SU-DHL-6 (cell line): ENCODE results near the gene DENND6B.

Experiments used
- H2AFZ ChIP-seq: fragments of 200-600 bp; sonication (generic); 2 replicates; pipeline ENCODE4 v1.6.1; 2014; ENCODE audit warnings: low read depth, mild to moderate bottlenecking, moderate library complexity, mixed read lengths, antibody characterized with exemption, low read length; ENCODE audit not compliant: severe bottlenecking
- H3F3A ChIP-seq: fragments of 200-600 bp; shearing (Covaris generic); 2 replicates; pipeline ENCODE4 v1.6.0; 2016; ENCODE audit warnings: antibody characterized with exemption, mild to moderate bottlenecking; ENCODE audit not compliant: insufficient read depth
- H3K27ac ChIP-seq: fragments of 200-600 bp; sonication (generic); 2 replicates; pipeline ENCODE4 v1.5.1; 2016; ENCODE audit warnings: low read depth, mild to moderate bottlenecking, low read length, moderate library complexity, mixed read lengths
- H3K27me3 ChIP-seq: fragments of 200-600 bp; sonication (generic), shearing (Covaris generic); 2 replicates; pipeline ENCODE4 v1.6.0; 2014; ENCODE audit warnings: mild to moderate bottlenecking, low read length
- H3K36me3 ChIP-seq: fragments of 200-600 bp; sonication (generic); 2 replicates; pipeline ENCODE4 v1.6.1; 2014; ENCODE audit warnings: mild to moderate bottlenecking, low read length, mixed read lengths
- H3K4me2 ChIP-seq: fragments of 300-600, 200-600 bp; shearing (Covaris generic), sonication (generic); 2 replicates; pipeline ENCODE4 v1.6.0; 2014; ENCODE audit warnings: low read length, low read depth, mild to moderate bottlenecking; ENCODE audit not compliant: poor library complexity, severe bottlenecking
- H3K4me3 ChIP-seq: fragments of 200-600 bp; sonication (generic); 2 replicates; pipeline ENCODE4 v1.5.1; 2014; ENCODE audit warnings: antibody characterized with exemption, low read length, mild to moderate bottlenecking, mixed read lengths; ENCODE audit not compliant: insufficient read depth, poor library complexity, severe bottlenecking
- H3K79me2 ChIP-seq: fragments of 200-600 bp; sonication (generic); 2 replicates; pipeline ENCODE4 v1.6.1; 2014; ENCODE audit warnings: mild to moderate bottlenecking, low read length, moderate library complexity; ENCODE audit not compliant: insufficient read depth
- H3K9ac ChIP-seq: fragments of 200-600 bp; sonication (generic); 2 replicates; pipeline ENCODE4 v1.7.0; 2014; ENCODE audit warnings: mild to moderate bottlenecking, low read length
- H3K9me2 ChIP-seq: fragments of 200-600 bp; sonication (generic); replicated peaks from 2 replicates; pipeline ENCODE4 v1.6.1; 2014; ENCODE audit warnings: low read length; ENCODE audit not compliant: insufficient read depth
- H3K9me3 ChIP-seq: fragments of 200-600 bp; sonication (generic); 2 replicates; pipeline ENCODE4 v1.6.1; 2014; ENCODE audit warnings: low read length, mixed read lengths; ENCODE audit not compliant: insufficient read depth
- H4K20me1 ChIP-seq: fragments of 200-600 bp; sonication (generic); 2 replicates; pipeline ENCODE4 v1.6.1; 2014; ENCODE audit warnings: low read depth, mild to moderate bottlenecking, antibody characterized with exemption, low read length, moderate library complexity, mixed read lengths
- CTCF ChIP-seq: fragments of 200-600 bp; sonication (generic); IDR thresholded peaks from one replicate; pipeline ENCODE4 v1.5.1; 2017; ENCODE audit warnings: antibody characterized with exemption, mild to moderate bottlenecking, low read length, moderate library complexity; ENCODE audit not compliant: insufficient read depth, poor library complexity, severe bottlenecking
- EZH2phosphoT487 ChIP-seq: fragments of 200-600 bp; sonication (generic), shearing (Covaris generic); conservative IDR thresholded peaks from 2 replicates; pipeline ENCODE4 v1.6.1; 2018; ENCODE audit warnings: mild to moderate bottlenecking, antibody characterized with exemption, low read length, moderate library complexity, mixed read lengths

DENND6B gene

DNA sequence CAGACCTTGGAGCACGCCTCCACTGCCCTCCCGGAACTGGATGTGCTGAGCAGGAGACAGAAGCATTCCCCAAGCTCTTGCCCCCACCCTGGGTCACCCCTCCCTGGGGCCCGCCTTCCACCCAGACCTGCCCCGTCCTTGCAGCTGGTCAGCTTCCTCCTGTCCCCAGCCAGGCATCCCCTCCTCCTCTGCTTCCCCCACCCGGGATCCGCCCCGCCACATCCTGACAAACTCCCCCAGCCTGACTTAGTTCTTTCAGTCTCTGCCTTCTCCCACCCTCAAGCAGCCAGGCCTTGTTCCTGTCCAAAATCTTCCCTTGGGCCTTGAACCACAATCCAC lies 18.2 kb downstream of the DENND6B start:
- TF ChIP-seq CTCF (no peak), EZH2phosphoT487 (no peak)
- H3K4me2 ChIP-seq: no peak overlapping the region

DNA sequence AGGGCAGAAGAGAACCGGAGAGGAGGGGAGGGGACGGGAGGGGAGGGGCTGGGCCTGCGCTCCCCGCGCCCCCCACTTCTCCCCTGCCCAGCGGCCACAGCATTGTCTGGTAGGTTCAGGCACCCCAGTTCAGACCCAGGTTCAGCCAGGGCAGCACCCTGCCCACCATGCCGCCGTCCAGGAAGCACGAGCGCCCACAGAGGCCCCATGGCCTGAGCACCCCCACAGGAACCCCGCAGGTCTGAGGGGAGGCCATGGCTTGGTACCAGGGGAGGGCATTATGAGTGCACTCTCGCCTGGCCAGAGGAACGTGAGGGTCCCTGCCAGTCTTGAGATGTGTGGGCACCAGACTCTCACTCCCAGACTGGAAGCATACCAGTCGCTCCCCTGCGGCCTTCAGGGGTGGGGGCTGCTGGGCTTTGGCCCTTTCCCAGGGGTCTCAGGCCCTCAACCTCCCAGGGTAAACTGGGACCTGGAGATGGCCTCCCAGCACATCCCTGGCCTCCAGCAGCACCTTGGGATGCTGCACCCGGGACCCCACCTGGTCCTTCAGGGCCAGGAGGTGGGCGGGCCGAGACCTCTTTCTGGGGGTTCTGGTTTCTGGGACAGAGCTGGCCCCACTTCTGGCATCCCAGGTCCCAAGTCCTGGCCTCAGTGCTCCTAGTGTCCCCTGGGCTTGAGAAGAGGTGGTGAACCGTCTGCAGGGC lies 18.8 kb downstream of the DENND6B start:
- H2AFZ ChIP-seq: no peak overlapping the region
- no peak overlapping the region for H3K4me3 ChIP-seq
- no peak overlapping the region for H3K4me2 ChIP-seq
- TF ChIP-seq EZH2phosphoT487: no peak
- TF ChIP-seq CTCF: no peak
- H3F3A ChIP-seq: peaks cover 34% of the 10 kb centered on the region
- no peaks in the 10 kb centered on the region for H3K9me2 ChIP-seq
- no peak overlapping the region for H3K9ac ChIP-seq
- H3K9me3 ChIP-seq: no peaks in the 10 kb centered on the region
- no peaks in the 10 kb centered on the region for H4K20me1 ChIP-seq
- 0 out of 2 replicates have a peak overlapping the region, but pooled peaks have one; percentile 22 for H3K27ac ChIP-seq
- H3K27me3 ChIP-seq: no peaks in the 10 kb centered on the region
- H3K79me2 ChIP-seq: no peaks in the 10 kb centered on the region
- no peaks in the 10 kb centered on the region for H3K36me3 ChIP-seq

More for the DNA sequence above, 18.2 kb downstream of the DENND6B start:
- Histone ChIP-seq H3K9me2 (no peaks in the 10 kb centered on the region), H3K27me3 (no peaks in the 10 kb centered on the region), H3K9me3 (no peaks in the 10 kb centered on the region), H4K20me1 (no peaks in the 10 kb centered on the region), H3K27ac (peak overlapping the region; percentile 23), H3K4me3 (no peak overlapping the region), H3F3A (peaks cover 30% of the 10 kb centered on the region; the same call in 1 of the 2 replicates), H2AFZ (no peak overlapping the region), H3K9ac (no peak overlapping the region), H3K36me3 (no peaks in the 10 kb centered on the region), H3K79me2 (no peaks in the 10 kb centered on the region)

DNA sequence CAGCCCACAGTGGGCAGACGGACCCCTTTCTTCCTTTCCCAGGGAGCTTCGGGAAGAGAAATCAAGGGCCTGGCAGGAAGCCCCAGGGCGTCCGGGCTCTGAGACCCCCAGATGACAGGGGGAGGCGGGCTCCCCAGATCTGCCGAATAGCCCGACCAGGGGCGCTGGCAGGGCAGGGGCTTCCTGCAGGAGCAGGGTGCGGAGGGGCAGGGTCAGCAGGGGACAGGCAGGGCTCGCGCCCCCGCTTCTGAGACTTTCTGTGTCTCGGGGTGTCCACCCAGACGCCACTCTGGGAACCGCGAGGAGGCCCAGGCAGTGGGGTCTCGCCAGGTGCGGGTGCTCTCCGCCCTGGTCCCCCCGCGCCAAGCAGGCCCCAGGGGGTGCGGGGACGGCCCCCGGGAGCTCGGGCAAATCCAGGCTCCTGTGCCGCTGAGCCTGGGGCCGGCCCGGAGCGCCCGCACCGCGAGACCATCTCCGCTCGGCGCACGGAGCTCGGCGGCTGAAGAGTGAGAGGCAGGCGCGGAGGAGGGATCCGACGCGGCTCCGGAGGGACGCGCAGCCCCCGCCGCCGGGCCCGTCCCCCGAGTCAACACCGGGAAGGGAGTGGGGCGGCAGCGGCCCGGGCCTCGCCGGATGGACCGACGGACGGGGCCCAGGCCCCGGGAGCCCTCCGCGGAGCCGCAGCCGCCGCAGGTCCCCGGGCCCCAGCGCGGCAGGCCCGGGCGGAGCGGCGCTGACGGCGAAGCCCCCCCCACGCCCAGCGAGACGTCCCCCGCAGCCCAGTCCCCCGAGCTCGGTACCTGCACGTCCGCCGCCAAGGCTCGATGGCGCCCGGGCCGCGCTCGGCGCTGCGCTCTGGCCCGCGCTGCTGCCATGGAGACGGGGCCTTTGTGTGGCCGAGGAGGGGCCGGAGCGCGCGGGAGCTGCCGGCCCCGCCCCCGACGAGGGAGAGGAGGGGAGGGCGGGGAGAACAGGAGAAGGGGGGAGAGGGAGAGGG lies 19.8 kb downstream of the DENND6B start, which contains the start of gene PLXNB2:
Gene PLXNB2, minus strand, starts transcription at position 894 of the 997 bp plus-strand sequence. CDS start 17,062 bp downstream, outside the sequence.
- peak within 1 kb of the TSS; percentile 97 for H3K27ac ChIP-seq
- H2AFZ ChIP-seq: no peak within 1 kb of the TSS
- no peak for TF ChIP-seq EZH2phosphoT487
- no peak for TF ChIP-seq CTCF
- H3K9me3 ChIP-seq: no peaks in the 10 kb centered on the region
- H3K27me3 ChIP-seq: no peaks in the 10 kb centered on the region
- peak within 1 kb of the TSS; percentile 74 for H3K4me2 ChIP-seq
- H3K79me2 ChIP-seq: no peaks in the 10 kb centered on the region
- no peaks in the 10 kb centered on the region for H3K9me2 ChIP-seq
- H3F3A ChIP-seq: peaks cover 43% of the 10 kb centered on the region
- peak within 1 kb of the TSS; percentile 54 for H3K4me3 ChIP-seq
- H3K9ac ChIP-seq: peak within 1 kb of the TSS; percentile 65
- H4K20me1 ChIP-seq: no peaks in the 10 kb centered on the region
- H3K36me3 ChIP-seq: no peaks in the 10 kb centered on the region
